Osteocyte (in vitro differentiated cells): ENCODE measurements around the gene MYH13. TPM values are rescaled to one million over a fixed set of nuclear protein-coding genes. Genes with fewer than 3 reads are reported as not detected.

ENCODE experiments used
- DNase-seq: peaks from one replicate; pipeline ENCODE4 v3.0.0; 2021; ENCODE audit warnings: mixed read lengths; ENCODE audit not compliant: unreplicated experiment; ENCODE audit errors: extremely low spot score
- H3K27ac Mint-ChIP-seq: one replicate; pipeline ENCODE4 v1.8.0; 2021; ENCODE audit warnings: mild to moderate bottlenecking, mixed read lengths; ENCODE audit not compliant: unreplicated experiment
- H3K27me3 Mint-ChIP-seq: one replicate; pipeline ENCODE4 v1.8.0; 2021; ENCODE audit warnings: mixed read lengths; ENCODE audit not compliant: unreplicated experiment
- H3K36me3 Mint-ChIP-seq: one replicate; pipeline ENCODE4 v1.8.0; 2021; ENCODE audit warnings: mixed read lengths; ENCODE audit not compliant: unreplicated experiment
- H3K4me1 Mint-ChIP-seq: one replicate; pipeline ENCODE4 v1.8.0; 2021; ENCODE audit warnings: mixed read lengths; ENCODE audit not compliant: unreplicated experiment
- H3K4me3 Mint-ChIP-seq: one replicate; pipeline ENCODE4 v1.8.0; 2021; ENCODE audit warnings: mild to moderate bottlenecking, moderate library complexity, mixed read lengths; ENCODE audit not compliant: unreplicated experiment
- H3K9me3 Mint-ChIP-seq: one replicate; pipeline ENCODE4 v1.8.0; 2021; ENCODE audit warnings: mixed read lengths; ENCODE audit not compliant: unreplicated experiment
- CTCF ChIP-seq: fragments of 200-600 bp; sonication (generic); IDR thresholded peaks from 2 replicates; pipeline ENCODE4 v1.5.0; 2021; ENCODE audit warnings: antibody characterized with exemption, mild to moderate bottlenecking, moderate library complexity
- total RNA-seq: library from RNA; stranded (reverse); gene quantifications from 2 replicates; pipeline ENCODE4 v1.2.1, GENCODE V29; 2021

Gene MYH13
- total RNA-seq, 1 donor from 2014 or later, result not detected

GRCh38 chr17:10275418-10275817 lies 97.4 kb downstream of the MYH13 start:
- no peaks in the 10 kb centered on the region for H3K27me3 Mint-ChIP-seq

GRCh38 chr17:10271106-10271562 lies 101.7 kb downstream of the MYH13 start:
- Mint-ChIP-seq H3K36me3 (no peaks in the 10 kb centered on the region), H3K27me3 (no peaks in the 10 kb centered on the region), H3K27ac (no peak overlapping the region), H3K4me3 (no peak overlapping the region), H3K9me3 (peaks cover 4% of the 10 kb centered on the region), H3K4me1 (no peaks in the 10 kb centered on the region)
- DNase-seq, result no peak
- no peak for TF ChIP-seq CTCF

More at GRCh38 chr17:10275418-10275817, 97.4 kb downstream of the MYH13 start:
- Mint-ChIP-seq H3K4me1 (no peaks in the 10 kb centered on the region), H3K27ac (no peak overlapping the region), H3K4me3 (no peak overlapping the region), H3K36me3 (no peaks in the 10 kb centered on the region), H3K9me3 (no peaks in the 10 kb centered on the region)
- TF ChIP-seq CTCF, result no peak
- DNase-seq, result no peak

GRCh38 chr17:10270258-10270657 lies 102.5 kb downstream of the MYH13 start:
- Mint-ChIP-seq H3K27ac (no peak overlapping the region), H3K4me1 (no peaks in the 10 kb centered on the region), H3K27me3 (no peaks in the 10 kb centered on the region), H3K4me3 (no peak overlapping the region), H3K9me3 (peaks cover 4% of the 10 kb centered on the region), H3K36me3 (no peaks in the 10 kb centered on the region)
- no peak for TF ChIP-seq CTCF
- no peak for DNase-seq

GRCh38 chr17:10268005-10268404 lies 104.8 kb downstream of the MYH13 start:
- Mint-ChIP-seq H3K27me3 (no peaks in the 10 kb centered on the region), H3K4me3 (no peak overlapping the region), H3K9me3 (peaks cover 4% of the 10 kb centered on the region), H3K4me1 (no peaks in the 10 kb centered on the region), H3K36me3 (no peaks in the 10 kb centered on the region), H3K27ac (no peak overlapping the region)
- TF ChIP-seq CTCF, result no peak
- no peak for DNase-seq

- DNase-seq, result no peak
- peaks cover 4% of the 10 kb centered on the region for H3K9me3 Mint-ChIP-seq
- no peak for TF ChIP-seq CTCF
- H3K4me3 Mint-ChIP-seq, result no peak overlapping the region
- no peaks in the 10 kb centered on the region for H3K36me3 Mint-ChIP-seq
- no peak overlapping the region for H3K27ac Mint-ChIP-seq
- H3K27me3 Mint-ChIP-seq, result no peaks in the 10 kb centered on the region
- H3K4me1 Mint-ChIP-seq, result no peaks in the 10 kb centered on the region
These were observed 106.4 kb downstream of the MYH13 start for GRCh38 chr17:10266296-10266876.
